GM15510 (cell line): ENCODE data around the gene RNF220.

ENCODE experiments used
- POLR2A ChIP-seq: IDR thresholded peaks from 3 replicates; pipeline ENCODE4 v1.6.1; 2011; ENCODE audit warnings: borderline replicate concordance; ENCODE audit not compliant: insufficient read length; ENCODE audit errors: extremely low read depth

RNF220 gene

GRCh38 chr1:44636688-44637598, 231.9 kb downstream of the RNF220 start:
- TF ChIP-seq POLR2A: no peak

GRCh38 chr1:44637702-44638411, 232.8 kb downstream of the RNF220 start:
- no peak for TF ChIP-seq POLR2A

- no peak for TF ChIP-seq POLR2A
Measured at GRCh38 chr1:44640200-44640853, 235.3 kb downstream of the RNF220 start.

DNA sequence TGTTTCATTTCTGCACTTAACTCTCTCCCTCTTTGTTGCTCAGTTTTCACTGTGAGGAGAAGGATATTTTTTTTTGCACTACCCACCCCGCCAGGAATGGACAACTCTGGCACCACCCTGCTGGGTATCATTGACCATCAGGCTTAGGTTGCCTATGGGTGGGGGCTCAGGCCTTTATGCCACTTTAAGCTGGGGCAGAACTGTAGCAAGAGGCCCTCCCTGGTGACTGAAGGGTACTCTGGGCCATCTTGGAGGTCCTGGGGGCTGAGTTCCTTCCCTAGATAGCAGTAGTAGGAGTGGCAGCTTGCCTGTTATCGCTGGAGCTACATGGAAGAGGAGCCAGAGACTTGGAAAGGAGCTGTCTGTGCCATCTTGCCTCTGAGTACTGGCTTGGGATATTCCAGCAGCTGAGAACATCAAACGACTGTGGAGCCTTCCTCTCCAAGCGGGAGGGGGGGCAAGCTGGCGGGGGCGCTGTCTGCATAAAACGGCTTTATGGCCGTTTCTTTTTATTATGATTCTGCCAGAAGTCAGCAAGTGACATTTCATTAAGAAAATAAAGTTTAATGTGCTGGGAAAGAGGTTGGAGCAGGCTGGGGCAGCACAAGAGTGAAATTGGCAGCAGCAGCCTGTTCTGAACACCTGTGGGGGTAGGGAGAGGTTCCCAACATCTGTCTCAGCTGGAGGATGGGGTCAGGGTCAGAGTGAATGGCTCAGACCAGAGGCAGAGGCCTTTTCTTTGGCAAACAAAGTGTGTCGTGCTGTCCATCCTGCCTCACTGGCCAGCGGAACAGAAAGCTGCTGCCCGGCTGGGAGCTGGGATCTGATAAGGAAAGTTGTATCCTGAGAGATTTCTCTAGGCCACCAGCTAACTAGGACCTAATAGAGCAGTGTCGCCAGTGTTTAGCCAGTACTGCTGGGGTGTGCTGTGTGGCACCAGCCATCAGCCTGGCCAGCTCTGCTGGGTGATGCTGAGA, 236.4 kb downstream of the RNF220 start:
- TF ChIP-seq POLR2A: no peak

DNA sequence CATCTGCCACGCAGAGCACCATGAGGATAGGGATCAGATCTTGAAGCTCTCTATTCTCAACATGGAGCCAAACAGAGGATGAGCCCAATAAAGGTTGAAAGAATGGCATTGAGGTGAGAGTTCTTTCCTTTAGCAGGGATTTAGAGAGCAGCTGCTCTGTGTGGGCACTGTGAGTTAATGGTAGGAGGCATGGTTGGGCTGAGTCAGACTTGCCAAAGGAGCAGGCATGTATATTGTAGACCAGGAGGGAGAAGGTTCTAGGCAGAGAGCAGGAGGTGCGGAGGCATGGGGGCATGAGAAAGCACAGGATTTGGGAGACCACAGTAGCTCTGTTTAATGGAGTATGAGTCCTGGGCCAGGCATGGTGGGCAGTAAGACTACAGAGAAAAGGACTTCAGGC, 237.2 kb downstream of the RNF220 start:
- TF ChIP-seq POLR2A: no peak

GRCh38 chr1:44642925-44643324, 237.9 kb downstream of the RNF220 start:
- no peak for TF ChIP-seq POLR2A

GRCh38 chr1:44643721-44644334, 238.8 kb downstream of the RNF220 start:
- no peak for TF ChIP-seq POLR2A

DNA sequence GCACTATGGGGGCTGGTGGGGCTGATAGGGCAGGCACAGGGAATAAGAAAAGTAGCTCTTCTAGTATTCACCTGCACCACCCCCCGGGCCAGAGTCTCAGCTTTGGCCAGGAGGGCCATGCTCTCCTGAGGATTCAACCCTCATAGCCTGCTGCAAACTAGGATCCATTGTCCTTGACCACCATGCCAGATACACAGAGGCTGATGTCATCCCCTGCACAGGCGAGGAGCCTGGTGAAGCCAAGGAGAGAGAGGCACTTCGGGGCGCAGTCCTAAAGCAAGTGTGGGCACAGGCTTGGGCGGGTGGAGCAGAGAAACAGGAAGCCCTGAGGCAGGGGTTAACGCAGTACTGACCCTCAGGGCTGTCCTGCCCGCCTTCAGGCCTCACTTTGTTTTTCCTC, 239.8 kb downstream of the RNF220 start:
- no peak for TF ChIP-seq POLR2A

DNA sequence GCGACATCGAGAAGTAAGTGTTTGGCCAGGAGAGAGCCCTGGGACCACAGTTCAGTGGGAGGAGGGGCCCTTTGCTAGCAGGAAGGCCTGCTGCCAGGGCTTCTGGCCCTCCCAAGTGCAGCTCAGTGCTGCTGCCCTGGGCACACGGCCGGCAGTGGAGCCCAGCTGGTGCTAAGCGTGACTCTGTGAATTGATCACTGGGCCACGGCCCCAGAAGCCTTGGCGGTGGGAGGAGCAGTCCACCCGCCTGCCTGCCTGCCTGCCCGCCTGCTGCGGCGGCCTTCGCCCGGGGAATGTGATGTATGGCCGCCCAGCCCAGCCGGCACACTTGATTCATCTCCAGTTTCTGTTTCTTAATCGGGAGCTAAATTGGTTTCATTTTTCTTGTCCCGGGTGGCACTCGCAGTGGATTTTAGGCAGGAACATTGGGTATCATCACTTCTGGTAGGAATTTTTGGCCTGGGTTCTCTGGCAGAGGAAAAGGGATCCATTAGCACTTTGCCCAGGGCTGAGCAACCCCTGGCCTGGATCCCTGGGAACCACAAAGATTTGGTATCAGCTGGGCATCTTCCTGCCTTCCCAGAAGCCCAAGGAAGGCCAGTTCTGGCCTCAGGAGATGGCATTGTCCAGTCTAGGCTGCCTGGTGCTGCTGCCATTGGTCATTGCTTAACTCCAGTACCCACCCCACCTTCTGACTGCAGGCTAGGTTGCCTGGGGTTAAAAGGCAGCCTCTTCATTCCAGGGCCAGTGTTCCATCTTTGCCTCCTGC, 240.6 kb downstream of the RNF220 start:
- no peak for TF ChIP-seq POLR2A

DNA sequence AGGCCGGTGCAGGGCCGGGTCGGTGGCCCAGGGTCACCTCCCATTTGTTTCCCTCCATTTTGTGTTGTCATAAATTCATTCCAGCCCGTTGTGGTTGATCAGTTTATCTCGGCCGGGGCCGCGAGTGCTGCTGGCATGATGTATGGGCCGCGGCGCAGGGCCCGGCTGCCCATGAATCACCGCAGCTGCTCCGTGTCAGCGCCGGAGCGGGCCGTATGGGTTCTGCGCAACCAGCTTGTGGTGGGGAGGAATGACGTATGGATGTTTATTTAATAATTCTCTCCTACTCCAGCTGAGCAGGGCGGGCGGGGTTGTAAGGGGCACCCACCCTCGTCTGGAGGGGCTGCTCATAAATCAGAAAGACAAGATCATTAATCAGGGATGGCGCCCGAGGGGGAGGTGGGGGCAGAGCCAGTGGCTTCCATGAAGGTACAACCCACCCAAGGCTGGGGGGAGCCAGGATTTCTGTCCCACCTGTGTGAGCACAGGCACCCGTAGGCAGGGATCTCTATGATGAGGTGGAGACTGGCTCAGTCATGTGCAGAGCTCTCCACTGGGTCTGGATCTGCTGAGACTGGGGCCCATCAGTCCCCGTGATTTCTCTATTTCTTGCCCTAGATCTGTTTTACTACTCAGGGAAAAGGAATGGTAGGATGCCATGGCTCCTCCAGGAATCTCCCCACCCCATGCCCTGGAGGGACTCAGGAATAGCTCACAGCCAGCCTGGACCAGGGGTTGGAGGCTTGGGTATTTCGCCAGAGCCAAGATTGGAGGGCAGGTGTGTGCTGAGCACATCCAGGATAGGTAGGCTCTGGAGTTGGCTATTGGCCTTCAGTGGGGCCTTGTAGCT, 241.4 kb downstream of the RNF220 start:
- no peak for TF ChIP-seq POLR2A

- no peak for TF ChIP-seq POLR2A
Measured at GRCh38 chr1:44647896-44648295, 242.8 kb downstream of the RNF220 start.
